ENCODE results near the gene SCARF1. TPM values are rescaled to one million over a fixed set of nuclear protein-coding genes. Genes with fewer than 3 reads are reported as not detected.
A peak's percentile ranks its signal among the peaks of the same experiment; 100 is the strongest.

The SCARF1 gene
- total and polyA plus RNA-seq, 4 experiments from 2014 or later = 0.21 to 1.6 (median 1.6) TPM; not detected in 1

- DNase-seq = no peak
- no peaks in the 10 kb centered on the region for H3K36me3 Mint-ChIP-seq
- peaks cover 0 to 4% (median 1%) of the 10 kb centered on the region in 4 donors for H3K4me1 Mint-ChIP-seq
- no peaks in the 10 kb centered on the region for H3K9me3 Mint-ChIP-seq
- Histone ChIP-seq H3K9me3 (ENCODE audit: control insufficient read depth in 1 of 2, low read length in 2 of 2) (no peaks in the 10 kb centered on the region), H3K4me3 (ENCODE audit: low read length in 2 of 2) (no peak overlapping the region), H3K36me3 (ENCODE audit: insufficient read depth, low read length) (no peaks in the 10 kb centered on the region), H3K4me1 (ENCODE audit: insufficient read depth, low read length) (no peaks in the 10 kb centered on the region), H3K27me3 (ENCODE audit: insufficient read depth, low read length) (no peaks in the 10 kb centered on the region), H3K27ac (ENCODE audit: low read depth, low read length) (no peak overlapping the region)
- intact Hi-C loops (cut with micrococcal nuclease) = no loop called here
- no peak overlapping the region for H3K4me3 Mint-ChIP-seq
- no peaks in the 10 kb centered on the region for H3K27me3 Mint-ChIP-seq
- H3K27ac Mint-ChIP-seq = no peak overlapping the region
- POLR2A ChIA-PET (ENCODE audit: partially characterized antibody) = no interaction called here
- CTCF ChIA-PET (ENCODE audit: partially characterized antibody) = no interaction called here
Measured at GRCh38 chr17:1611715-1612114, 33.8 kb downstream of the SCARF1 start.

GRCh38 chr17:1608676-1609075 is 36.9 kb downstream of the SCARF1 start:
- Histone ChIP-seq H3K4me3 (ENCODE audit: low read length in 2 of 2) (no peak overlapping the region), H3K36me3 (ENCODE audit: insufficient read depth, low read length) (no peaks in the 10 kb centered on the region), H3K27me3 (ENCODE audit: insufficient read depth, low read length) (no peaks in the 10 kb centered on the region), H3K27ac (ENCODE audit: low read depth, low read length) (no peak overlapping the region), H3K9me3 (ENCODE audit: control insufficient read depth in 1 of 2, low read length in 2 of 2) (no peaks in the 10 kb centered on the region), H3K4me1 (ENCODE audit: insufficient read depth, low read length) (no peaks in the 10 kb centered on the region)
- peaks cover 0 to 4% (median 1%) of the 10 kb centered on the region in 4 donors for H3K4me1 Mint-ChIP-seq
- no peak overlapping the region for H3K4me3 Mint-ChIP-seq
- no peaks in the 10 kb centered on the region for H3K9me3 Mint-ChIP-seq
- no peak for DNase-seq
- ChIA-PET CTCF (ENCODE audit: partially characterized antibody) (no interaction called here), POLR2A (ENCODE audit: partially characterized antibody) (no interaction called here)
- intact Hi-C loops (cut with micrococcal nuclease) = no loop called here
- H3K36me3 Mint-ChIP-seq = no peaks in the 10 kb centered on the region
- H3K27me3 Mint-ChIP-seq = peaks cover 0 to 2% of the 10 kb centered on the region in 2 donors
- H3K27ac Mint-ChIP-seq = peak overlapping the region in 1 of 7 donors; percentile 51

DNA sequence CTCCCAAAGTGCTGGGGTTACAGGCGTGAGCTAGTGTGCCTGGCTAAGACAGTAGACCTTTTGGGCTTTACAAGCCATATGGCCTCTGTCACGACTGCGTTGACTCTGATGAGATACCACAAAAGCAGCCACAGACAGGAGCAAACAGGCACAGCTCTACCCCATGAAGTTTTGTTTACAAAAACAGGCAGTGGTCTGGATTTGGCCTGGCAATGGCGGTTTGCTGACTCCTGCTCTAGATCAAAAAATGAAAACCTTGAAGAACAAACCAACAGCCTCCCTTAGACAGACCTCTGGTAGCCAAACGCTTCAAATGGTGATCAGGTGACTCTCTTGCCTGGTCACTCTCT is 37.6 kb downstream of the SCARF1 start:
- Mint-ChIP-seq H3K9me3 (no peaks in the 10 kb centered on the region), H3K4me3 (no peak overlapping the region), H3K4me1 (peaks cover 0 to 4% (median 1%) of the 10 kb centered on the region in 4 donors), H3K27me3 (peaks cover 0 to 2% of the 10 kb centered on the region in 2 donors), H3K36me3 (no peaks in the 10 kb centered on the region), H3K27ac (peak overlapping the region in 1 of 7 donors; percentile 18)
- no peak overlapping the region for H3K27ac ChIP-seq (ENCODE audit: low read depth, low read length)
- H3K4me3 ChIP-seq (ENCODE audit: low read length in 2 of 2) = no peak overlapping the region
- no peaks in the 10 kb centered on the region for H3K36me3 ChIP-seq (ENCODE audit: insufficient read depth, low read length)
- CTCF ChIA-PET (ENCODE audit: partially characterized antibody) = no interaction called here
- no peaks in the 10 kb centered on the region for H3K27me3 ChIP-seq (ENCODE audit: insufficient read depth, low read length)
- no peaks in the 10 kb centered on the region for H3K4me1 ChIP-seq (ENCODE audit: insufficient read depth, low read length)
- POLR2A ChIA-PET (ENCODE audit: partially characterized antibody) = no interaction called here
- DNase-seq = no peak
- no peaks in the 10 kb centered on the region for H3K9me3 ChIP-seq (ENCODE audit: control insufficient read depth in 1 of 2, low read length in 2 of 2)
- intact Hi-C loops (cut with micrococcal nuclease) = no loop called here

- no peaks in the 10 kb centered on the region for H3K9me3 ChIP-seq (ENCODE audit: control insufficient read depth in 1 of 2, low read length in 2 of 2)
- ChIA-PET POLR2A (ENCODE audit: partially characterized antibody) (no interaction called here), CTCF (ENCODE audit: partially characterized antibody) (no interaction called here)
- no peak overlapping the region for H3K4me3 ChIP-seq (ENCODE audit: low read length in 2 of 2)
- H3K27me3 Mint-ChIP-seq = peaks cover 0 to 2% of the 10 kb centered on the region in 2 donors
- DNase-seq = no peak
- no peak overlapping the region for H3K27ac Mint-ChIP-seq
- no peaks in the 10 kb centered on the region for H3K4me1 ChIP-seq (ENCODE audit: insufficient read depth, low read length)
- peaks cover 0 to 4% (median 1%) of the 10 kb centered on the region in 4 donors for H3K4me1 Mint-ChIP-seq
- H3K9me3 Mint-ChIP-seq = peaks cover 0 to 4% (median 0%) of the 10 kb centered on the region in 8 donors
- H3K36me3 ChIP-seq (ENCODE audit: insufficient read depth, low read length) = no peaks in the 10 kb centered on the region
- intact Hi-C loops (cut with micrococcal nuclease) = no loop called here
- no peak overlapping the region for H3K4me3 Mint-ChIP-seq
- no peaks in the 10 kb centered on the region for H3K27me3 ChIP-seq (ENCODE audit: insufficient read depth, low read length)
- H3K36me3 Mint-ChIP-seq = no peaks in the 10 kb centered on the region
- H3K27ac ChIP-seq (ENCODE audit: low read depth, low read length) = no peak overlapping the region
Measured at GRCh38 chr17:1606352-1606985, 39.1 kb downstream of the SCARF1 start.

DNA sequence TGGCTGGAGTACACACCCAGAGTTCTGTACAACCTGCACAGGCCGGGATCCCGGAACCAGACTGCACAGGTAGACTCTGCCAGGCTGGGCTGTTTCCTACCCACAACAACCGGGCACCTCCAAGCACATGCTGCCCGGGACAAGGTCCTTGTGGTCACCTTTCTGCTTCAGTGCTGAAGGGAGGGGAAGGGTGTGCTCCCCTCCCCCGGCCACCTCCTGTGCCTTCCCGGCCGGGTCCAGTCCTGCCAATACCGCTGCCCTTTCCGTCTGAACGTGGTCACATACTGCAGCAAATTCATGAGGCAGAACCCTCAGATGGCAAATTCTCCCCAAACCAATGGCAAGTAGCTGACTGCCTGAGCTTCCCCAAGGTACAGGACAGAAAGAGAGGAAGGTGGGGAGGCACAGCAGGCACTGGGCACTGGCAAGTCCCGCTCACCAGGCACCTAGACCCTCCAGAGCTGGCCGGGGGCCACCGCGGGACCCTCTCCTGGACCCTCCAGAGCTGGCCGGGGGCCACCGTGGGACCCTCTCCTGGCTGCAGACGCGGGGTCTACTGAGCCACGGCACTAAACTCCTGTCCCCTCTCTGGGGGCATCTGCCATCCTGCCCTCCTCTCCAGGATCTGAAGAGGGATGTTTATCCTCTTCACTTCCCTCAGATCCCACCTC is 39.7 kb downstream of the SCARF1 start:
- no peaks in the 10 kb centered on the region for H3K4me1 ChIP-seq (ENCODE audit: insufficient read depth, low read length)
- intact Hi-C loops (cut with micrococcal nuclease) = no loop called here
- ChIA-PET CTCF (ENCODE audit: partially characterized antibody) (no interaction called here), POLR2A (ENCODE audit: partially characterized antibody) (no interaction called here)
- H3K9me3 Mint-ChIP-seq = peaks cover 0 to 7% (median 0%) of the 10 kb centered on the region in 8 donors
- H3K27ac ChIP-seq (ENCODE audit: low read depth, low read length) = no peak overlapping the region
- H3K36me3 ChIP-seq (ENCODE audit: insufficient read depth, low read length) = no peaks in the 10 kb centered on the region
- H3K27ac Mint-ChIP-seq = no peak overlapping the region
- H3K27me3 Mint-ChIP-seq = peaks cover 0 to 2% of the 10 kb centered on the region in 2 donors
- no peaks in the 10 kb centered on the region for H3K9me3 ChIP-seq (ENCODE audit: control insufficient read depth in 1 of 2, low read length in 2 of 2)
- no peak for DNase-seq
- H3K36me3 Mint-ChIP-seq = no peaks in the 10 kb centered on the region
- peaks cover 0 to 4% (median 1%) of the 10 kb centered on the region in 4 donors for H3K4me1 Mint-ChIP-seq
- no peak overlapping the region for H3K4me3 Mint-ChIP-seq
- no peak overlapping the region for H3K4me3 ChIP-seq (ENCODE audit: low read length in 2 of 2)
- no peaks in the 10 kb centered on the region for H3K27me3 ChIP-seq (ENCODE audit: insufficient read depth, low read length)

- intact Hi-C loops (cut with micrococcal nuclease) = no loop called here
- no peak overlapping the region for H3K27ac ChIP-seq (ENCODE audit: low read depth, low read length)
- no peaks in the 10 kb centered on the region for H3K9me3 ChIP-seq (ENCODE audit: control insufficient read depth in 1 of 2, low read length in 2 of 2)
- H3K36me3 Mint-ChIP-seq = no peaks in the 10 kb centered on the region
- peaks cover 0 to 2% of the 10 kb centered on the region in 2 donors for H3K27me3 Mint-ChIP-seq
- no peak for DNase-seq
- H3K9me3 Mint-ChIP-seq = peaks cover 0 to 7% (median 0%) of the 10 kb centered on the region in 8 donors
- no peaks in the 10 kb centered on the region for H3K27me3 ChIP-seq (ENCODE audit: insufficient read depth, low read length)
- H3K4me1 ChIP-seq (ENCODE audit: insufficient read depth, low read length) = no peaks in the 10 kb centered on the region
- H3K4me3 ChIP-seq (ENCODE audit: low read length in 2 of 2) = no peak overlapping the region
- POLR2A ChIA-PET (ENCODE audit: partially characterized antibody) = no interaction called here
- CTCF ChIA-PET (ENCODE audit: partially characterized antibody) = no interaction called here
- H3K27ac Mint-ChIP-seq = no peak overlapping the region
- H3K4me3 Mint-ChIP-seq = no peak overlapping the region
- H3K36me3 ChIP-seq (ENCODE audit: insufficient read depth, low read length) = no peaks in the 10 kb centered on the region
- peaks cover 0 to 4% (median 1%) of the 10 kb centered on the region in 4 donors for H3K4me1 Mint-ChIP-seq
Measured at GRCh38 chr17:1604831-1605528, 40.6 kb downstream of the SCARF1 start.

- intact Hi-C loops (cut with micrococcal nuclease) = no loop called here
- H3K27me3 ChIP-seq (ENCODE audit: insufficient read depth, low read length) = no peaks in the 10 kb centered on the region
- no peak overlapping the region for H3K4me3 Mint-ChIP-seq
- POLR2A ChIA-PET (ENCODE audit: partially characterized antibody) = no interaction called here
- no peaks in the 10 kb centered on the region for H3K4me1 ChIP-seq (ENCODE audit: insufficient read depth, low read length)
- H3K27ac ChIP-seq (ENCODE audit: low read depth, low read length) = no peak overlapping the region
- no peak overlapping the region for H3K4me3 ChIP-seq (ENCODE audit: low read length in 2 of 2)
- H3K9me3 Mint-ChIP-seq = peaks cover 0 to 7% (median 0%) of the 10 kb centered on the region in 8 donors
- no peaks in the 10 kb centered on the region for H3K9me3 ChIP-seq (ENCODE audit: control insufficient read depth in 1 of 2, low read length in 2 of 2)
- no peaks in the 10 kb centered on the region for H3K36me3 ChIP-seq (ENCODE audit: insufficient read depth, low read length)
- H3K36me3 Mint-ChIP-seq = no peaks in the 10 kb centered on the region
- H3K4me1 Mint-ChIP-seq = no peaks in the 10 kb centered on the region
- peaks cover 0 to 2% of the 10 kb centered on the region in 2 donors for H3K27me3 Mint-ChIP-seq
- CTCF ChIA-PET (ENCODE audit: partially characterized antibody) = no interaction called here
- DNase-seq = no peak
- no peak overlapping the region for H3K27ac Mint-ChIP-seq
Measured at GRCh38 chr17:1601571-1601970, 44.0 kb downstream of the SCARF1 start.
